Inflammatory macrophage treated with lipopolysaccharide for 1 hour (primary cell): ENCODE results near the gene MAP2K6.

Source experiments
- DNase-seq, 2 donors: peaks; one replicate each; pipeline ENCODE4 v3.0.0-alpha.2; 2020 to 2022

Gene MAP2K6

DNA sequence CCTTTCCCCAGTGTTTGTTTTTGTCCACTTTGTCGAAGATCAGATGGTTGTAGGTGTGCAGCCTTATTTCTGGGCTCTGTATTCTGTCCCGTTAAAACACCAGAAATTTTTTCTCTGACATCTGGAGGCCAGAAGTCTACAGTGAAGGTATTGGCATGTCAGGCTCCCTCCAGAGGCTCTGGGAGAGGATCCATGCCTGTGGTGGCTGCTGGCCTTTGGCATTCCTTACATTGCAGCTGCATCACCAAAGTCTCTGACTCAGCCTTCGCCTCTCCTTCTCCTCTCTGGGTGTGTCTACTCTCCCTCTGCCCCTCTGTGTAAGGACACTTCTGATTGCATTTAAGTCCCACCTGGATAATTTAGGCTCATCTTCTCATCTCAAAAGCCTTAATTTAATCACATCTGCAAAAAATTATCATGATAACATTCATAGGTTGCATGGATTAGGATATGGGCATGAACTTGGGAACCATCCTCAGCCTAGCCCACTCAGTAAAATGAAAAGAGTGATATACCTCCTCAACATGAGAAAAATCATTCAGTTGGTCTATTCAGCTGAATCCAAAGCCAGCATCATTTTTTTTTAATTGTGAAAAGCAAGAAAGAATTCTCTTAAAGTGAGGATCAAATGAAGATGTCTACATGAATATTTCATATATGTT lies 78.0 kb downstream of the MAP2K6 start:
- no peak for DNase-seq

DNA sequence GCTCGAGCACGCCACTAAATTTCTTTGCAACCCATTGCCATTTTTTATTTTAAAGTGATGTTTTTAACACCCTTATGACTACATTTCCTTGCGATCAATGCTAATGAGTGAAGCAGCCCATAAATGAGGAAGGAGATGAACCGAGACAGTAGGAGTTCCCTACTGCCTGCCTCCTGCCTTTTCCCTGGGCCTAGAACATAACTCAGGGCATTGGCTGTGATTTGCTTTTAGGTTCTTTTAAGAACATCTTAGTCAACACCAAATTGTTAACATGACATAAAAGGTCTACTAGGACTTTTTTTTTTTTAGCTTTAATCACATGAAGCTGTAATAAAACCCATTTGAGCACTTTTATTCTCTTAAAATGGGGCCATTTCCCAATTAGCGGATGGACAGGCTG lies 81.3 kb downstream of the MAP2K6 start:
- DNase-seq: peak in 1 of 2 donors; percentile 20

DNA sequence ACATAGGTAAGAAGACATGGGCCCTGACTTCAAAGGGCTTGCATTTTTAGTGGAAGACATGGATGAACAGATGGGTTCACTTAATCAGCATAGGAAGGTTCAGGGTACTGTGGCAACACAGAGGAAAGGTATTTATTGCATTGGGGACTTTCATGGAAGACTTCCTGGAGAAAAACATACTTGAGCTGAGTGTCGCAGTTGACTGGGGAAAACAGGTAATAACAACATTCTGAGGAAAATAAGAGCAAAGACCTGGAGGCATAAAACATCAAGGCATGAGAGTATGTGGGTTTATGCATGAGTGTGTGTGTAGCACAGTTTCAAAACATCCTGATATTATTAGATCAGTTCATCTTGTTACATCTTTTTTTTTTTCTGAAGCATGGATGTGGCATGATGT lies 82.7 kb downstream of the MAP2K6 start:
- no peak for DNase-seq

DNA sequence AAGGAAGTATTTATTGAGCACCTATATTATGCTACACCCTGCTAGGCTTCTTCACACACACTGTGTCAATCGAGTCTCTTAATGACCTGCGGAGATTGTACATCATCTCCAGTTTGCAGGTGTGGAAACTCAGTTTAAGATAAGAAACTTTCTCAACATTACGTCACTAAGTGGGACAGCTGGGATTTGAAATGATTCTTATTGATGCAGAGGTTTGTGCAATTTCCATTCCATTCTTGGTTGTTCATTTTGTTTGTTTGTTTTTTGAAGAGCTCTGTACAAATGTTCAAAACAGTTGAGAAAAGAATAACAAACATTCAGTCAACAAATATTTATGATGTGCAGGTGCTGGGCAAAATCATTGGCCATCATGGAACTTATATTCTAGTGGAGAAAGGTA lies 84.8 kb downstream of the MAP2K6 start:
- no peak for DNase-seq

DNA sequence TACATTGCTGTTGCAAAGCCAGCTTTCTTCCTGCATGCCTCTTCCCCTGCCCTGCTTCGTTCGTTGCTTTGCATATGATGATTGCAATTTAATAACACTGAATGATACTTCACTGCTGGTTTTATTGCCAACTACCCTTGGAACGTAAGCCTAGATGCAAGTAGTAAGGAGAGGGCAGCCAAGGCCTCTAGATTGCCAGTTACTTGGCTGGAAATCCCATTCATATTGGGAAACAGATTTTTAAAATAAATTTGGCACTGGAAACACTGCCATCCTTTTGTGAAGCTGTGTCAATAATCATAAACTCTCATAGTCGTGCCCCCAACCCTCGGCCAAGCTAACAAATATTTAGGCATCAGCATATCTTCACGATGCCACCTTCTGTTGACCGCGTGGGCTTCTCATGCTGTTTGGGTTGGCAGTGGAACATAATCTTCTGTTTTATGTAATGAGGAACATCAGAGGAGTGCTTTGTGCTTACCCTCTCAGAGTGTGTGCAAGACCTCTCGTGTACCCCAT lies 86.5 kb downstream of the MAP2K6 start:
- no peak for DNase-seq

DNA sequence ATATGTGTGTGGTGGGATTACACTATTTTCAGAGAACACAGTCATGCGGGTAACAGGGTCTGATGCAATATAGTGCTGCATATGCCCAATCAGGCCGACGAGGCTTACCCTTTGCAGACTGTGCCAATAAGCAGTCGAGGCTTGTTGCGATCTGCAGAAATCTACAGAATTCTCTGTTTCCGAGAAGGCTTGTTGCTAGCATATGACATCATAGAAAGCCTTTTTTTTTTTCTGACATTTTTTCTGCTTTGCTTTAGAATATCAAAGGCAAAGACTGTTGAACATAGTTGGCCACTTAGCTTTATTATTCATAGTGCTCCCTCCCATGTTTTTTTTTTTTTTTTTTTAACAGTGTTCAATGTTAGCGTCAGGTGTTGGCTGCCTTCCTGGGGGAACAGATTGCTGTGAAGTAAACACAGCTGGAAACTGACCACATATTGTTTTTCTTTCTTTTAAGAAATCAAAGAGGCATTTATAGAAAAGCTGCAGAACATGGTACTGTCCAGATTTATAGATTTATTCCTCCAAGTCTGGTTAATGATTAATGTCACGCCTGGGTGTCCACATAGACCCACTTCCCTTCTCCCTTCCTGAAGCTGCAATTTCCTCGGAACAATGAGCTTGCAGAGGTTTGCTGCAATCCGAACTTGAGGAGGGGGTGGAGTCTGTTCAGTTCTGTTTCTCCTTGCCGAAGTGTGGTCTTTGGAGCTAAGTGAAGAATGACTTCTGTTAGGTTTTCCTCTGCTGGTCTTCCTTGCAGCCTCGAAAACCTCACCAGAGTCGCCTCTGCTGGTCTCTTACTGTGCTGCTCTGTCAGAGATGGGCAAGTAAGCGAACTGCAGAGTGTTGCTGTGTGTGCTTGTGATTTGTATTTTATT lies 87.3 kb downstream of the MAP2K6 start:
- peak; percentile 61 to 79 for DNase-seq

DNA sequence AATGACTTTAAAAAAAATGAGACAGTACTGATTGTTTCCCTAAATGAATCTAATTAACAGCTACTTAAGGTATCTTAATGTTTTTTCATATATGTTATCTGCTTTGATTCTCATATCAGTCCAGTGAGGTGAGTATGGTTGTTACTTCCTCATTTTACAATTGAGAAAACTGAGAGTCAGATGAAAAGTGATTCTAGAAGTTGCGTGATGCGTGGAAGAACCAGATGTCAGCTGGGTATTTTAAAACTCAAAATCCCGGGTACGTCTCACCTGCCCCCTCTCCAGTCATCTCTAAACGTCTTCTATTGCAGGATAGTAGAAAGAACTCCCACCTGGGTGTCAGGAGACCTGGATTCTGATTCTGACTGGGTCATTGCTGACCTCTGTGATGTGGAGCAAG lies 89.2 kb downstream of the MAP2K6 start:
- no peak for DNase-seq

DNA sequence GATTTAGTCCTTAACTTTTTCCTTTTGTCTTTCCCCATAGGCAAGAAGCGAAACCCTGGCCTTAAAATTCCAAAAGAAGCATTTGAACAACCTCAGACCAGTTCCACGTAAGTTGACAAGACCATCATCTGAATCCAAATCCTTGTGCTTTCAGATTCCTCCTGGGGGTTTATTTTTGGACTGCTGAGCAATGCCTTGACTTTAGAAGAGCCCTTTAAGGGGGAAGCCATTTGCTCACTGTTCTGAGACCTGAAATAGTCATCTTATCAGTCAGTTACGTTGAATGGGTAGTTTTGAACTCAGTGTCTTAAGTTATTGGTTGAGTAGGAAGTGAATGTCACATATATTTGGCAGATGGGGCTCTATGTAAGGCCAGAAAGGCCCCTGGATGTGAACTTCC lies 91.2 kb downstream of the MAP2K6 start:
- DNase-seq: no peak

DNA sequence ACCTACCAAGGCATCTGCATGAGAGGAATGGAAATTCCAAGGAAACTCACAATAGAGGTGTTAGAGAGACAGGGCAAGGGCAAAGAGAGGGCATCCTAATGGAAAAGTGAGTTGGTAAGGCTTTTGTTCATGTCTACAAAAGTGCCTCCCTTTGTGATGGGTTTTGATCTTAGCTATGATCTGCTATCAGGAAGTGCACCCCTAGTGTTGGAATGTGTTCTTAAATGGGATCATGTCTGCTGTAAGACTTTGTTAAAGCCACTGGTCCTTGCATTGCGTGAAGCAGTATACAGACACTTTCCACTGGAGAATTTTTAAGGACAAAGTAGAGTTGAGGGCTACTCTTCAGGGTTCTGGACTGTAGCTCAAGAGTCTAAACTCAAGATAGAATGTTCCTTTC lies 92.0 kb downstream of the MAP2K6 start:
- peak in 1 of 2 donors; percentile 31 for DNase-seq

DNA sequence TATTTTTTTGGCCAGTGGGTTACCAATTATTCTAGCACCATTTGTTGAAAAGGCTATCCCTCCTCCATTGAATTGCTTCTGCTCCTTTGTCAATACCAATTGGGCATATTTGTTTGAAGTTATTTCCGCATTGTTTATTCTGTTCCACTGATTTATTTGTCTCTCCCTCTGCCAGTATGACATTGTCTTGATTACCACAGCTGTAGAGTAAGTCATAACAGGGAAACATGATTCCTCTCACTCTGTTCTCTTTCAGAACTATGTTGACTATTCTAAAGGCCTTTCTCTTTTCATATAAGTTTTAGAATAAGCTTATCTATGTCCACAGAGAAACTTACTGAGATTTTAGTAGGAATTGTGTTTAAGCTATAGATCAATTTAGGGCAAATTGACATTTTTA lies 94.3 kb downstream of the MAP2K6 start:
- DNase-seq: no peak

DNA sequence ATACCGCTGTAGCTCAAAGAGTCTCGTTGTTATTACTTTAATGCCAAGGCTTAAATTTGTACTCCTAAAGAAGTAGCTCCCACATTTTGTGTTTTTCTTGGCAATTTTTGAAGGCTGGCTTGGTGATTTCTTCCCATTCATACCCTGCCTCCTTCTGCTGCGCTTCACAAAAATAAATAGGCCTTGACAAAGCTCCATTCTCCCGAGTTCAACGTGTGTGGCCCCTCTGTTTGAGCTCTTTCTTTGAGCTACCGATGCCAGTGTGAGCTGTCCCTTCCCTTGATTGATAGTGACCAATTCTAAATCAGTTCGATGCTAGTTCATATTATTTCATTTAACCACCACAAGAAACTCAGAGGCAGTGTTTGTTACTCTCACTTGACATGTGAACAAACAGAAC lies 96.8 kb downstream of the MAP2K6 start:
- DNase-seq: no peak

DNA sequence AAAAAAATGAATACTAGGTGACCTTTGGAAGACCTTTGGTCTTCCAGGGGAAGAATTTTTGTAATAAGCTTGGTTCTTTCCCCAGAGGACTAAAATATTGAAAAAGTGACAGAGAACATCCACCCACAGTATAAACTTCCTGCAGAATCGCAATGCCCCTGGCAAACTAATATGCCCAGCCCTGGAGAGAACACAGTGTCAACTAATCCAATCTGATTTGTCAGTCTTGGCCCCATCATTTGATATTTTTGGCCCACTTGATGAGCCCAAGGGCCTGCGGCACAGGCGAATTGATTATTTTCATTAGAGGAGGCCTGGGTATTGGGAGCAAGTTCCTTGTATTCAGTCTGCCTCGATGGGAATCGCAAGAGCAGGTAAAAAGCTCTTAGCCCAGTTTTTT lies 98.4 kb downstream of the MAP2K6 start:
- DNase-seq: no peak

DNA sequence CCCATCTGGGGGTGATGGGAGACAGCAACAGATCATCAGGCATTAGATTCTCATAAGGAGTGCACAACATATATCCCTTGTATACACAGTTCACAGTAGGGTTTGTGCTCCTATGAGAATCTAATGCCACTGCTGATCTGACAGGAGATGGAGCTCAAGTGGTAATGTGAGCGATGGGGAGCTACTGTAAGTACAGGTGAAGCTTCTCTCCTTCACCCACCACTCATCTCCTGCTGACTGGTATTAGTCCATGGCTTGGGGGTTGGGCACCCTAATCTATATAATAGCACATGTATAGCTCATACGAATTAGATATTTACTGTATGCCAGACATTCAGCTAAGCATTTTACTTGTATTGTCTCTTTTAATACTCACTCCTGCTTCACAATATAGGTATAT lies 101.7 kb downstream of the MAP2K6 start:
- DNase-seq: no peak

DNA sequence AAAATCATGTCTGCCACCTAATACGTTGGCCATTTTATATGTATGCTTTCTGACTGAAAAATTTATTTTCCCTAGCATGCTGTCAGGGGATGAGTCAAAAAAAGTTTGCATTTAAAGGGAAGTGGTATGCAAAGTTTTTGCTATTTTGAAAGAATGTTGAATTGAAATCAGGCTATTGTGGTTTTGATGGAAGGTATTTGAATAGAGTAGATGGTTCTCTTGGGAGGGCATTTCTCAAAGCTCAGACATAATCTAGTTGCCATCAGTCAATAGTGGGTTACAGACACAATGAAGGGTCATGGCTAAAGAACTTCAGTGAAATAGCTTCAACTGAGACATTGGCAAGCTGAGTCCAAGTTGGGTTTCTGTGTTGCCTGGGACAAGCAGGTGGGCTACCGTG lies 102.4 kb downstream of the MAP2K6 start:
- peak; percentile 66 to 76 for DNase-seq

DNA sequence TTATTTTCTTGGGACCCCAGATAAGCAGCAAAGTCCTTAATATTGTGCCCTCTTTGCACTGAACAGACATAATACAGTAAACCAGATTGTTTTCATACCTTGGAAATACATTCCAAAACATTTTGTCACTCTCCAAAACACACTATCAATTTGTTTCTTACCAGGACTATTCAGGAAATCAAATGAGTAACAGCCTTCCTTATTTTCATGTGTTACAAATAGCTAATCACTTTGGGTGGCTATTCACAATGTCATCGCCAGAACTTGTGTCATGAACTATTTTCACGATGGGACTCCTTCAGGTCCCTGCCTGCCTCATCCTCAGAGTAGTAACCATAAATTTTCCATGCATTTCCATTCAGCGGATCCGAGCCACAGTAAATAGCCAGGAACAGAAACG lies 104.5 kb downstream of the MAP2K6 start:
- no peak for DNase-seq

DNA sequence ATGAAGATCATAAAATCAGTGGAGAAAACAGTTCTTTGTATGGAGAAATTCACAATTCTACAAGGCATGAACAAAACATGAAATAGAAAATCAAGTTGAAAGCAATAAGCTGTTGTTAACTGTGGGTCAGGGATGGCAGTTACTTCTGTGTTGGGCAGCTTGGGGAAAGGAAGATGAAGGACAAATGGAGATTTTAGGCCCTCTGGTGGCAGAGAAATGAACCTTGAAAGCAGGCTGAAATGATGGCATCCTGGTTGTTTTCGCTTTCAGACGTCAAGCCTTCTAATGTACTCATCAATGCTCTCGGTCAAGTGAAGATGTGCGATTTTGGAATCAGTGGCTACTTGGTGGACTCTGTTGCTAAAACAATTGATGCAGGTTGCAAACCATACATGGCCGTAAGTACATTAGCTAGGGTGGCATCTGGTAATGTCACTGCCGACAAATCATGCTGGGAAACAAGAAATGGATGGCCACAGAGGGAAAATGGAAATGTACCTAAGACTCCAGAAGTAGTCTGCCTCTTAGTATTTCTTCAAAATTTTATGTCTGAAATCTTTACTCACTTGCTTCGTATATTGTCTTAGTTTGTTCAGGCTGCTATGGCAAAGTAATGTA lies 108.9 kb downstream of the MAP2K6 start:
- peak; percentile 36 to 74 for DNase-seq

DNA sequence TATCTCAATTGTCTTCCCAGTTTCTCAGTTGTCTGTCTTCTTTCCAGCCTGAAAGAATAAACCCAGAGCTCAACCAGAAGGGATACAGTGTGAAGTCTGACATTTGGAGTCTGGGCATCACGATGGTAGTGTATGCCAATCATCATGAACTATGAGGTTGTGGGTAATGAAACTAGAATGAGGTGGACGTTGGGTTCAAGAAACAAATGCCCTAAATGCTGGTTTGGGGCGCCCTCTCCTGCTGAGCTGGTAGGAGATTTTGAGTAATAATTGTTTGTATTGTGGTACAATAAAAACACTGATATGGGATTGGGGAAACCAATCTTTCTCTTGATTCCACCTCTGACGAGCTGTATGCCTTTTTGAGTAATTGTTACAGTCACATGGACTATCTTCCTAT lies 110.4 kb downstream of the MAP2K6 start:
- DNase-seq: no peak

DNA sequence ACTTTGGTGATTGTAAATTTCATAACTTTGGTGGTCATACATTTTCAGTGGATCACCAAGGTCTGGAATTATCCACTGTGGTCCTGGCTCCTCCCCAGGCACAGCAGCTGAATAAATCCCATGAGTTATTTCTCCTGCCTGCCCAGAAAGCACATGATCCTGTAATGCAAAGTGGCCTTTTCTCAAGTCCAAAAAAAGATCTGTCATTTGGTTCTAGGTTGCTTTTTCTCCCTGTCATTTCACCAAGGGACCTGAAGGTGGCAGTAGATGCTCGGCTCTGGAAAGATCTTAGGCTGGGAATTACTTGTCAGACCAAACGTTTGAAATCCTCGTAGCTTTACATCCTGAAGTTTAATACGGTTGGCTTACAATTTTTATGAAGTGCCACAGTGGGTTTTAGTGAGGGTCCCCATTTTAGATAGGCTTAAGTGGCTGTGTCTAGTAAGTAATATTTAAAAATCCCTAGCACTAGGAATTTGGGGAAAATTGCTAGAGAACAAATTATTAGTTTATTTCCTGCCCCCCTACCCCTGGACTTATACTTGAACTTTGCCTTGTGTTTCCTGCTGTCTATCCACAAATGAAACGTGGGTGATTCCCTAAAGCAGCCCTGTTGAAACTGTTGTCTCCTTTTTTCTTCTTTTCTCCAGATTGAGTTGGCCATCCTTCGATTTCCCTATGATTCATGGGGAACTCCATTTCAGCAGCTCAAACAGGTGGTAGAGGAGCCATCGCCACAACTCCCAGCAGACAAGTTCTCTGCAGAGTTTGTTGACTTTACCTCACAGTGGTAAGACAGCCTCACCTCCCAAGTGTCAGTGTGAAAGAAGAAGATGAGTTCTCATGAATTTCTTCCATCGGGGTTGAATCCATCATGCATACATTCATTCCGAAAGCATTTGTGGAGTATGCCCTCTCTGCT lies 111.7 kb downstream of the MAP2K6 start:
- peak; percentile 48 to 69 for DNase-seq

DNA sequence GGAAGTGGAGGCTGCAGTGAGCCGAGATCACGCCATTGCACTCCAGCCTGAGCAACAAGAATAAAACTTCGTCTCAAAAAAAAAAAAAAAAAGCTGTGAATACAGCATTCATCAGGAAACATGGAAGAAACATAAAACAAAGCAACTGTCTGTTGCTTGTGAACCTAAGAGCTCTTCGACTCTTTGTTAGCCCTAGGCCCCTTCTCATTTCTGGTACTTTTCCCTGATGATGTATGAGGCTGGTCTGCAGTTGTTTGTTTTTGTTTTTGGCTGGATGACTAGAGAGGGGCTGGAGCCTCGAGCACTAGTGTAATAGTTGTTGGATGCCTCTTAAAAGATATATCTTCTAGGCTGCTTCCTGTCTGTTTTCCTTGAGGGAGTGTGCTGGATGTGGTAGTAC lies 113.5 kb downstream of the MAP2K6 start:
- no peak for DNase-seq

DNA sequence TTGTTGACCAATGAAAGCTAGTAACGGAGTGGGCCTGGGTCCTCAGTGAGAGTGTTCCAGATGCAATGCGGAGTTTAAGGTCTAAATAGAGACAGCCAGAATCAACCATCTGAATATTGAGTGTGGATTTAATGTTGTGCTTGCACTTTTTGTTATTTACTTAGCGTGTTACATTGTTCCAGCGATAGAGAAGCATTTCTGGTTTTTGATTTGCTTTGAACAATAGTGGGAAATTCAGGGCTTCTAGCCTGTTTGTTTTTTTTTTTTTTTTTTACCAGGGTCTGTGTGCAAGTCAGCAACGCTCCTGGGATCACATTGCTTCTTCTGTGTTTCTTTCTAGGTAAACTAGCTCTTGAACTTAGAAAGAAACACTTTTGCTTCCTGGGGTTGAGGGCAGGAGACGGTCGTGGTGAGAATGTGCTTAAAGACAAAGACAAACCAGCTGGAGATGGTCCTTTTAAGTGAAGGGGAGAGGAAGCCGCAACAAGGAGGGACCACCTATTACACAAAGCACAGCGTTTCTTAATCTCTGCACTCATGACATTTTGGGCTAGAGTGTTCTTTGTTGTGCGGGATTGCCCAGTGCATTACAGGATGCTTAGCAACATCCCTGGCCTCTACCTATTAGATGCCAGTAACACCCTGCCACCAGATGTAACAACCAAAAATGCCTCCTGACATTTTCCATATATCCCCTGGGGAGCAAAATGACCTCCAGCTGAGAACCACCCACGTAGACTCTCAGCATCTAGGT lies 119.2 kb downstream of the MAP2K6 start:
- no peak for DNase-seq

DNA sequence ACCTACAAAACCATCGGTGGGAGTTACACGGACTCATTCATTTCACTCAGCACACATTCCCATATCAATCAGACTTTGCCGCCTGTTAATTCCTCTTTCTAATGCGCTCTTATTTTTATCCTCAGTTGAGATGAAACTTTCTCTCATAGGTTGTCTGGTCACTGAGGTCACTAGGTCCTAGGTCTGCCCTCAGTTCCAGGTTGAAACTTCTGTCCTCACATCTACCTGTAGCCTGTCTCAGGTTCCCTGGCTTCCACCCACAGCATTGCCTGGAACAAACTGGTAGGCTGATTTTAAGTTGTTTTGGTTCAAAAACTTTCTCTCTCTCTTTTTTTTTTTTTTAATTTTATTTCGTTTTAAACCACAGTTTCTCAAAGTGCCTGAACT lies 119.7 kb downstream of the MAP2K6 start:
- no peak for DNase-seq

DNA sequence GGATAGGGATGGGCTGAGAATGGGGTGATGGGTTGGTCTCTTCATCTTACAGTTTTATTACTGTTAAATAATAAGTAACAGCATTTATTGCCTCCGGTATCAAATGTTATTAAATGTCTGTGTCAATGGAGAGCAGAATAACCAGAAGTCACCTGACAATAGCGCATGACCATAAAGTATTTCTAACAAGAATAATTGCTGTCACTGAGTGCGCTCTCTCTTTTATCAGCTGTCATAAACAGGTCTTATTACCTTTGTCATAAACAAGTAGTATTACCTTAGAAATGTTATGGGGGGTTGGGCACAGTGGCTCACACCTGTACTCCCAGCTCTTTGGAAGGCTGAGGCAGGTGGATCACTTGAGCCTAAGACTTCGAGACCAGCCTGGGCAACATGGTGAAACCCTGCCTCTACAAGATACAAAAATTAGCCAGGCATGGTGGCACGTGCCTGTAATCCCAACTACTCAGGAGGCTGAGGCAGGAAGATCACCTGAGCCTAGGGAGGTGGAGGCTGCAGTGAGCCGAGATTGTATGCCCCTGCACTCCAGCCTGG lies 120.6 kb downstream of the MAP2K6 start:
- DNase-seq: no peak
